DND-41 (cell line): ENCODE measurements around the gene RNLS.

Source experiments
- ATAC-seq: fragments of 200-7000 bp; cut with Tn5 transposase; 3 replicates; pipeline ENCODE4 v1.9.1; 2021; ENCODE audit warnings: low read depth; ENCODE audit not compliant: insufficient read depth
- DNase-seq: peaks from one replicate; pipeline ENCODE4 v3.0.0-alpha.2; 2020
- H2AFZ ChIP-seq: 2 replicates; pipeline ENCODE4 v1.6.0; 2012; ENCODE audit warnings: low read depth, low read length
- H3K27ac ChIP-seq: 2 replicates; pipeline ENCODE4 v1.5.1; 2012; ENCODE audit warnings: low read length, inconsistent platforms
- H3K27me3 ChIP-seq: fragments of 200-600 bp; sonication (generic); 2 replicates; pipeline ENCODE4 v1.6.0; 2012; ENCODE audit warnings: low read length, mild to moderate bottlenecking, inconsistent platforms; ENCODE audit not compliant: insufficient read depth, poor library complexity
- H3K36me3 ChIP-seq: 2 replicates; pipeline ENCODE4 v1.5.1; 2012; ENCODE audit warnings: low read length, inconsistent platforms; ENCODE audit not compliant: insufficient read depth
- H3K4me1 ChIP-seq: 2 replicates; pipeline ENCODE4 v1.5.1; 2012; ENCODE audit warnings: mild to moderate bottlenecking, low read length; ENCODE audit not compliant: insufficient read depth
- H3K4me2 ChIP-seq: 2 replicates; pipeline ENCODE4 v1.6.0; 2012; ENCODE audit warnings: mild to moderate bottlenecking, moderate library complexity, low read length, inconsistent platforms; ENCODE audit not compliant: insufficient read depth
- H3K4me3 ChIP-seq, 2 experiments: fragments of 200-600 bp in 1 of 2; shearing (Covaris generic) in 1 of 2; 2 replicates each; pipeline ENCODE4 v1.5.1; 2012 to 2016; ENCODE audit warnings: inconsistent platforms in 2 of 2, low read length in 2 of 2, mild to moderate bottlenecking in 2 of 2, low read depth in 1 of 2, moderate library complexity in 1 of 2
- H3K79me2 ChIP-seq: 2 replicates; pipeline ENCODE4 v1.6.0; 2012; ENCODE audit warnings: low read length, inconsistent platforms; ENCODE audit not compliant: insufficient read depth
- H3K9ac ChIP-seq: 2 replicates; pipeline ENCODE4 v1.6.0; 2012; ENCODE audit warnings: low read depth, mild to moderate bottlenecking, inconsistent platforms, low read length, moderate library complexity
- H3K9me3 ChIP-seq: 2 replicates; pipeline ENCODE4 v1.5.1; 2012; ENCODE audit warnings: low read length, moderate library complexity, mild to moderate bottlenecking, inconsistent platforms; ENCODE audit not compliant: insufficient read depth, severe bottlenecking
- H4K20me1 ChIP-seq: 2 replicates; pipeline ENCODE4 v1.6.0; 2012; ENCODE audit warnings: low read length; ENCODE audit not compliant: insufficient read depth
- CTCF ChIP-seq: IDR thresholded peaks from 2 replicates; pipeline ENCODE4 v1.5.1; 2012; ENCODE audit warnings: borderline replicate concordance, low read length, moderate library complexity, mild to moderate bottlenecking; ENCODE audit not compliant: poor library complexity, severe bottlenecking; ENCODE audit errors: extremely low read depth
- EZH2 ChIP-seq: IDR thresholded peaks from 3 replicates; pipeline ENCODE4 v1.6.1; 2012; ENCODE audit warnings: borderline replicate concordance, low read depth, mild to moderate bottlenecking, moderate library complexity, low read length, inconsistent platforms; ENCODE audit not compliant: severe bottlenecking

Gene RNLS

GRCh38 chr10:88274286-88274685, 308.8 kb downstream of the RNLS start:
- H3K79me2 ChIP-seq: no peaks in the 10 kb centered on the region
- no peaks in the 10 kb centered on the region for H4K20me1 ChIP-seq
- H3K4me2 ChIP-seq: no peak overlapping the region
- H3K36me3 ChIP-seq: no peaks in the 10 kb centered on the region
- peaks cover 68% of the 10 kb centered on the region for H3K4me1 ChIP-seq
- no peak overlapping the region for H2AFZ ChIP-seq
- no peak for ATAC-seq
- no peaks in the 10 kb centered on the region for H3K9me3 ChIP-seq
- no peak overlapping the region for H3K9ac ChIP-seq
- H3K27ac ChIP-seq: peak overlapping the region; percentile 13; the same call in 1 of the 2 replicates
- H3K27me3 ChIP-seq: no peaks in the 10 kb centered on the region
- TF ChIP-seq EZH2 (no peak), CTCF (no peak)
- DNase-seq: no peak
- no peak overlapping the region for H3K4me3 ChIP-seq

GRCh38 chr10:88273567-88273966, 309.6 kb downstream of the RNLS start:
- no peaks in the 10 kb centered on the region for H3K36me3 ChIP-seq
- no peaks in the 10 kb centered on the region for H3K79me2 ChIP-seq
- H3K4me2 ChIP-seq: no peak overlapping the region
- H3K9me3 ChIP-seq: no peaks in the 10 kb centered on the region
- TF ChIP-seq EZH2 (no peak), CTCF (no peak)
- no peaks in the 10 kb centered on the region for H3K27me3 ChIP-seq
- H3K4me3 ChIP-seq: no peak overlapping the region
- no peak overlapping the region for H2AFZ ChIP-seq
- no peak overlapping the region for H3K9ac ChIP-seq
- H3K27ac ChIP-seq: no peak overlapping the region; the same call in 1 of the 2 replicates
- no peaks in the 10 kb centered on the region for H4K20me1 ChIP-seq
- DNase-seq (no peak), ATAC-seq (no peak)
- H3K4me1 ChIP-seq: peaks cover 63% of the 10 kb centered on the region

GRCh38 chr10:88271761-88272543, 311.2 kb downstream of the RNLS start:
- peak overlapping the region in 1 of 2 experiments; percentile 37; a peak in 2 of 4 replicates for H3K4me3 ChIP-seq

More at GRCh38 chr10:88271761-88272543, 311.2 kb downstream of the RNLS start:
- peak overlapping the region; percentile 90 for H3K27ac ChIP-seq
- H3K9ac ChIP-seq: peak overlapping the region; percentile 55
- no peaks in the 10 kb centered on the region for H3K9me3 ChIP-seq
- DNase-seq: peak; percentile 64
- H3K4me2 ChIP-seq: peak overlapping the region; percentile 61
- ATAC-seq: peak; percentile 70
- H3K27me3 ChIP-seq: no peaks in the 10 kb centered on the region
- H4K20me1 ChIP-seq: no peaks in the 10 kb centered on the region
- H2AFZ ChIP-seq: peak overlapping the region; percentile 63
- TF ChIP-seq CTCF (no peak), EZH2 (no peak)
- peaks cover 67% of the 10 kb centered on the region for H3K4me1 ChIP-seq
- H3K79me2 ChIP-seq: no peaks in the 10 kb centered on the region
- H3K36me3 ChIP-seq: no peaks in the 10 kb centered on the region
